K562 (cell line): ENCODE measurements around the gene SCG3. TPM values are rescaled to one million over a fixed set of nuclear protein-coding genes. Genes with fewer than 3 reads are reported as not detected.
A peak's percentile ranks its signal among the peaks of the same experiment; 100 is the strongest.

ENCODE experiments used
- DMBX1 ChIP-seq: fragments of 250-450 bp; sonication (Bioruptor Pico); IDR thresholded peaks from 2 replicates; pipeline ENCODE4 v1.8.0; 2022; ENCODE audit warnings: inconsistent platforms, mild to moderate bottlenecking, moderate library complexity, borderline replicate concordance
- ELK1 ChIP-seq: sonication (generic); formaldehyde crosslinking; IDR thresholded peaks from 2 replicates; pipeline ENCODE4 v1.8.1; 2022; ENCODE audit warnings: missing genetic modification reagents
- GATAD2B ChIP-seq: fragments of 450-650 bp; IDR thresholded peaks from 2 replicates; pipeline ENCODE4 v1.6.1; 2017; ENCODE audit warnings: mild to moderate bottlenecking, borderline replicate concordance
- JUND ChIP-seq, 2 experiments: IDR thresholded peaks; 2 replicates in 1 of 2; 3 replicates in 1 of 2; pipeline ENCODE4 v1.6.1; 2011; ENCODE audit warnings: borderline replicate concordance in 2 of 2, low read depth in 2 of 2, low read length in 2 of 2, improper control_type of control experiment in 1 of 2, missing biosample characterization in 1 of 2, missing genetic modification characterization in 1 of 2, missing genetic modification reagents in 1 of 2
- MEF2D ChIP-seq: conservative IDR thresholded peaks from 2 replicates; pipeline ENCODE4 v1.6.1; 2016; ENCODE audit warnings: low read depth, missing genetic modification characterization, missing compliant biosample characterization
- MNT ChIP-seq, 2 experiments: fragments of 450-650 bp; conservative IDR thresholded peaks; 2 replicates each; pipeline ENCODE4 v1.6.1; 2017; ENCODE audit warnings: mild to moderate bottlenecking in 2 of 2, moderate library complexity in 2 of 2
- NCOA1 ChIP-seq: fragments of 450-650 bp; IDR thresholded peaks from 2 replicates; pipeline ENCODE4 v1.6.1; 2016; ENCODE audit warnings: low read depth
- NR2C2 ChIP-seq, 2 experiments: fragments of 200-800 bp in 1 of 2; sonication (Bioruptor generic) in 1 of 2; sonication (generic) in 1 of 2; formaldehyde crosslinking in 1 of 2; IDR thresholded peaks; 2 replicates each; pipeline versions ENCODE4 v1.6.1 to v1.8.0; 2016 to 2022; ENCODE audit warnings: mild to moderate bottlenecking in 1 of 2, missing compliant biosample characterization in 1 of 2, missing genetic modification characterization in 1 of 2, missing genetic modification reagents in 1 of 2
- REST ChIP-seq, 2 experiments: fragments of 450-650 bp; formaldehyde crosslinking in 1 of 2; IDR thresholded peaks; 2 replicates each; pipeline versions ENCODE4 v1.4.0 to v1.6.1; 2014 to 2020; ENCODE audit warnings: mild to moderate bottlenecking in 2 of 2, borderline replicate concordance in 1 of 2, low read depth in 1 of 2
- RFX5 ChIP-seq: IDR thresholded peaks from 2 replicates; pipeline ENCODE4 v1.6.1; 2011; ENCODE audit warnings: low read depth, mild to moderate bottlenecking, improper control_type of control experiment, low read length
- SMAD4 ChIP-seq: fragments of 250-450 bp; sonication (Bioruptor Pico); conservative IDR thresholded peaks from 2 replicates; pipeline ENCODE4 v1.8.0; 2021; ENCODE audit warnings: inconsistent platforms, mild to moderate bottlenecking, moderate library complexity
- SMARCE1 ChIP-seq: fragments of 450-650 bp; IDR thresholded peaks from 2 replicates; pipeline ENCODE4 v1.7.1; 2016; ENCODE audit warnings: mild to moderate bottlenecking
- SNAPC5 ChIP-seq: fragments of 250-450 bp; sonication (Bioruptor Pico); IDR thresholded peaks from 2 replicates; pipeline ENCODE4 v1.8.0; 2021; ENCODE audit warnings: moderate library complexity, mild to moderate bottlenecking, inconsistent platforms
- ZFP36 ChIP-seq: fragments of 150-350 bp; IDR thresholded peaks from 2 replicates; pipeline ENCODE4 v1.6.1; 2018; ENCODE audit warnings: low read length, low read depth; ENCODE audit not compliant: partially characterized antibody
- ZNF561 ChIP-seq: fragments of 450-650 bp; formaldehyde crosslinking; conservative IDR thresholded peaks from 2 replicates; pipeline ENCODE4 v1.4.0; 2020; ENCODE audit warnings: mild to moderate bottlenecking, moderate library complexity
- polyA plus RNA-seq, 8 experiments: library from polyadenylated mRNA; depleted of rRNA in 4 of 8; stranded (reverse) in 5 of 8; unstranded in 3 of 8; fragments of >200 nt; fragmentation: Nextera tagmentation in 2 of 8; fragmentation: Illumina TruSeq in 1 of 8; extraction: Ambion mirVana in 2 of 8; extraction: Trizol in 1 of 8; gene quantifications; 2 replicates each; pipeline versions ENCODE4 v1.2.1 to v1.2.3, GENCODE V29; 2011 to 2014; ENCODE audit warnings: inconsistent platforms in 1 of 8, missing spikeins in 1 of 8
- total RNA-seq, 7 experiments: library from RNA; depleted of rRNA in 6 of 7; stranded (reverse); fragments of >200 nt in 6 of 7; fragmentation: Illumina TruSeq in 2 of 7; extraction: Trizol in 2 of 7; gene quantifications; 2 replicates each; pipeline versions ENCODE4 v1.2.1 to v1.2.3, GENCODE V29; 2011 to 2021; ENCODE audit warnings: low replicate concordance in 1 of 7

The SCG3 gene
- total and polyA plus RNA-seq, 9 of the 15 experiments (the other 6 are each of a cell fraction or from before 2014, with no cell fraction given) = 13.0 to 43.8 (median 21.0) TPM

DNA sequence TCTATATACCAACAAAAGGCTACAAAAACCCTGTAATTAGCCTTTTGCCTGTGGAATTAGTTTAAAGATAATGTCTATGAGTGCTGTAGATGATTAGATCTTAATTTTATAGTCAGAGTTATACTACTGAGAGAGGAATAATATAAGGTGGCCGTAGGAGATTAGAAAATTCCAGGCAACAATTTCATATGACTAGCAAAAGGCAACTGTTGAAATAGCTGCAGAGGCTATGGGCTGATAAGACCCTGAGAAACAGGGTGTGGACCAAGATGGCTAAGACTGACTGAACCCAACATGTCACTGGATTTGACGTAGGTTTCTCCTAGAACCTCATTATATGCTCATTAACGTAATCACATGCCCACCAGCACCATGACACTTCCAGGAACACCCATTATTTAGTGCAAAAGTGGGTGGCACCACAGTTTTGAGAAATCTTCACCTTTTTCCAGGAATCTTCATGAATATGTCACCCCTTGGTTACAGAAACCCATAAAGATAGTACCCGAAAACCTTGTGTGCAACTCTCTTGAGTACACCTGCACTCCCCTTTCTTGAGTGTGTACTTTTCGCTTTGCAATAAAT, 29.1 kb upstream of the SCG3 start (continued):
- TF ChIP-seq NCOA1 (peak; percentile 87; the same call in 1 of the 2 replicates), RFX5 (no peak), GATAD2B (0 out of 2 replicates have a peak, but pooled peaks have one; percentile 56), ZNF561 (no peak), MNT (conservative IDR thresholded peaks at IDR 0.05) (peak; percentile 54 to 79; a peak in 3 of 4 replicates), ZFP36 (no peak), SMAD4 (peak; percentile 85), NR2C2 (CRISPR knock-in tag; IDR thresholded peaks at IDR 0.05) (no peak), NR2C2 (tag; IDR thresholded peaks at IDR 0.05) (peak; percentile 38; the same call in 1 of the 2 replicates), MEF2D (tag) (no peak), JUND (IDR thresholded peaks at IDR 0.05; ENCODE audit: borderline replicate concordance, low read depth, low read length) (peak; percentile 57; the same call in 1 of the 2 replicates), JUND (tag; IDR thresholded peaks at IDR 0.05; ENCODE audit: borderline replicate concordance, low read depth, low read length) (peak; percentile 76; the same call in 2 of the 3 replicates), REST (IDR thresholded peaks at IDR 0.05; ENCODE audit: borderline replicate concordance) (peak; percentile 46; the same call in 1 of the 2 replicates), REST (CRISPR knock-in tag; IDR thresholded peaks at IDR 0.05; ENCODE audit: low read depth) (no peak), SMARCE1 (peak; percentile 83), ELK1 (no peak), DMBX1 (CRISPR knock-in tag) (peak; percentile 78), SNAPC5 (CRISPR knock-in tag) (no peak)
